B cell (primary cell): ENCODE measurements around the gene SPINK14. TPM values are rescaled to one million over a fixed set of nuclear protein-coding genes. Genes with fewer than 3 reads are reported as not detected.

Source experiments
- ATAC-seq: fragments of 200-7000 bp; cut with Tn5 transposase; one replicate; pipeline ENCODE4 v1.10.0; 2021; ENCODE audit warnings: low read depth, mild to moderate bottlenecking, moderate number of reproducible peaks, moderate library complexity
- CTCF ChIA-PET: fragments of 350-600 bp; sonication (Branson Sonifier 250); formaldehyde crosslinking; loops from one replicate; lab custom pipeline; 2021; ENCODE audit warnings: antibody characterized with exemption, inconsistent platforms; lab: Charles Lee
- POLR2A ChIA-PET: fragments of 350-600 bp; sonication (Branson Sonifier 250); formaldehyde crosslinking; loops from one replicate; lab custom pipeline; 2021; ENCODE audit warnings: antibody characterized with exemption; lab: Charles Lee
- DNase-seq: peaks from one replicate; pipeline ENCODE4 v3.0.0; 2013
- H2AFZ ChIP-seq: 2 replicates; pipeline ENCODE4 v1.6.1; 2012; ENCODE audit warnings: mild to moderate bottlenecking, low read depth, low read length; ENCODE audit not compliant: insufficient read depth, poor library complexity, severe bottlenecking
- H3K27ac ChIP-seq, 2 donors: 1 replicate in 1 of 2; 2 replicates in 1 of 2; pipeline ENCODE4 v1.5.1; 2012 to 2013; ENCODE audit warnings: low read length in 2 of 2, mild to moderate bottlenecking in 2 of 2, moderate library complexity in 1 of 2
- H3K27me3 ChIP-seq, 4 experiments: fragments of 200-600 bp in 1 of 4; sonication (generic) in 1 of 4; replicated peaks in 1 of 4; 1 replicate in 2 of 4; 2 replicates in 2 of 4; pipeline versions ENCODE4 v1.6.1 to v1.7.0; 2013 to 2016; ENCODE audit warnings: low read length in 3 of 4, mild to moderate bottlenecking in 2 of 4, mixed read lengths in 1 of 4, moderate library complexity in 1 of 4; ENCODE audit not compliant: insufficient read depth in 4 of 4, control insufficient read depth in 3 of 4; ENCODE audit errors: control extremely low read depth in 1 of 4
- H3K36me3 ChIP-seq, 2 experiments: replicated peaks in 1 of 2; 1 replicate in 1 of 2; 2 replicates in 1 of 2; pipeline versions ENCODE4 v1.6.1 to v1.7.1; 2013; ENCODE audit warnings: low read length in 1 of 2; ENCODE audit not compliant: insufficient read depth in 2 of 2, control insufficient read depth in 1 of 2; ENCODE audit errors: control extremely low read depth in 1 of 2, extremely low read depth in 1 of 2
- H3K4me1 ChIP-seq, 2 donors: fragments of 200-600 bp in 1 of 2; sonication (generic) in 1 of 2; 1 replicate in 1 of 2; 2 replicates in 1 of 2; pipeline versions ENCODE4 v1.5.1 to v1.6.1; 2013 to 2017; ENCODE audit warnings: low read length in 2 of 2; ENCODE audit not compliant: control insufficient read depth in 2 of 2, insufficient read depth in 2 of 2
- H3K4me2 ChIP-seq: replicated peaks from 2 replicates; pipeline ENCODE3; 2012; ENCODE audit warnings: mild to moderate bottlenecking, low read depth, low read length; ENCODE audit not compliant: poor library complexity, severe bottlenecking
- H3K4me3 ChIP-seq, 5 experiments: fragments of 200-600 bp in 1 of 5; sonication (generic) in 1 of 5; 1 replicate in 3 of 5; 2 replicates in 2 of 5; pipeline versions ENCODE4 v1.5.1 to v1.7.0; 2011 to 2016; ENCODE audit warnings: low read length in 4 of 5, mild to moderate bottlenecking in 4 of 5, low read depth in 2 of 5, control low read depth in 1 of 5, moderate library complexity in 1 of 5; ENCODE audit not compliant: insufficient read depth in 1 of 5; ENCODE audit errors: control extremely low read depth in 1 of 5, extremely low read depth in 1 of 5
- H3K79me2 ChIP-seq: fragments of 200-600 bp; sonication (generic); one replicate; pipeline ENCODE4 v1.6.0; 2016; ENCODE audit warnings: low read length; ENCODE audit not compliant: control insufficient read depth, insufficient read depth
- H3K9ac ChIP-seq: fragments of 200-600 bp; sonication (generic); 2 replicates; pipeline ENCODE4 v1.6.1; 2017; ENCODE audit warnings: mild to moderate bottlenecking, low read length, moderate library complexity
- H3K9me3 ChIP-seq, 3 donors: one replicate each; pipeline versions ENCODE4 v1.6.1 to v1.7.1; 2013; ENCODE audit warnings: low read length in 2 of 3; ENCODE audit not compliant: control insufficient read depth in 2 of 3, insufficient read depth in 1 of 3; ENCODE audit errors: control extremely low read depth in 1 of 3
- H4K20me1 ChIP-seq: 2 replicates; pipeline ENCODE4 v1.6.0; 2012; ENCODE audit warnings: mild to moderate bottlenecking, low read length; ENCODE audit not compliant: insufficient read depth, control insufficient read depth, poor library complexity, severe bottlenecking
- H3K27ac Mint-ChIP-seq: one replicate; pipeline ENCODE4 v1.8.0; 2021; ENCODE audit warnings: mixed read lengths
- H3K27me3 Mint-ChIP-seq: one replicate; pipeline ENCODE4 v1.8.0; 2021; ENCODE audit warnings: mixed read lengths
- H3K4me1 Mint-ChIP-seq: one replicate; pipeline ENCODE4 v1.8.0; 2021; ENCODE audit warnings: mixed read lengths
- H3K4me3 Mint-ChIP-seq: one replicate; pipeline ENCODE4 v1.8.0; 2021; ENCODE audit warnings: mixed read lengths
- H3K9me3 Mint-ChIP-seq: one replicate; pipeline ENCODE4 v1.8.0; 2022; ENCODE audit warnings: mixed read lengths; ENCODE audit not compliant: insufficient read depth
- EZH2 ChIP-seq: IDR thresholded peaks from 2 replicates; pipeline ENCODE4 v1.6.1; 2012; ENCODE audit warnings: borderline replicate concordance, low read depth, mild to moderate bottlenecking, moderate library complexity, low read length; ENCODE audit not compliant: insufficient read depth, poor library complexity, severe bottlenecking
- WGBS: methylation state at CpG from one replicate; pipeline ENCODE4 v1.1.5; 2013; ENCODE audit warnings: missing lambda C conversion rate; ENCODE audit not compliant: insufficient coverage; 5-methylcytosine and 5-hydroxymethylcytosine counted together
- intact Hi-C: fragments of 100-400 bp; cut with micrococcal nuclease; formaldehyde crosslinking; loops from one replicate; pipeline ENCODE4 v1.10.0; 2022
- polyA plus RNA-seq: library from polyadenylated mRNA; depleted of rRNA; stranded (reverse); fragments of >200 nt; gene quantifications from 2 replicates; pipeline ENCODE4 v1.2.3, GENCODE V29; 2012
- total RNA-seq, 2 donors: library from RNA; stranded (reverse); fragments of 120-200 nt in 1 of 2; gene quantifications; 1 replicate in 1 of 2; 2 replicates in 1 of 2; pipeline versions ENCODE4 v1.2.3 to v1.2.4, GENCODE V29; 2013 to 2022
- TF ChIP-seq, protein P1 (sequence below): fragments of 200-600 bp; IDR thresholded peaks from one replicate; pipeline ENCODE4 v1.8.0; 2022; ENCODE audit warnings: antibody characterized with exemption, mild to moderate bottlenecking

The SPINK14 gene
- total and polyA plus RNA-seq, 2 donors (not counting 1 experiment from before 2014, with no cell fraction given): not detected

DNA sequence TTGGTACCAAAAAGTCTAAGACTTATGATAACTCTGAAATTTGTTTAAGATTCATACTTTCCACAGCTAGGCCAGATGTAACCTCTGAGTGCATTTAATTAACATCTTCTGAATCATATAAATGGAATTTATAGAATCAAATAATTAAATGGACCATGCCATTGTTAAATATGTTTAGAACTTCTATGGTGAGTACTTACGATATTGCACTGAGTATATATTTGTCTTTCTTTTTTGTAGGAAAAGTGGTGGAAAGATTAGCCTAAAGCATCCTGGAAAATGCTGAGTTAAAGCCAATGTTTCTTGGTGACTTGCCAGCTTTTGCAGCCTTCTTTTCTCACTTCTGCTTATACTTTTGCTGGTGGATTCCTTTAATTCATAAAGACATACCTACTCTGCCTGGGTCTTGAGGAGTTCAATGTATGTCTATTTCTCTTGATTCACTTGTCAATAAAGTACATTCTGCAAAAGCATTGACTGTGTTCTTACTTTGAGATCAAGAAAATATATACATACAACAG lies 46.4 kb downstream of the SPINK14 start:
- no peaks in the 10 kb centered on the region for H3K36me3 ChIP-seq
- no peaks in the 10 kb centered on the region for H3K27me3 ChIP-seq
- no peaks in the 10 kb centered on the region for H3K9me3 ChIP-seq
- H3K9me3 Mint-ChIP-seq: peaks cover 2% of the 10 kb centered on the region
- intact Hi-C loops: no loop called here
- TF ChIP-seq, protein P1, sequence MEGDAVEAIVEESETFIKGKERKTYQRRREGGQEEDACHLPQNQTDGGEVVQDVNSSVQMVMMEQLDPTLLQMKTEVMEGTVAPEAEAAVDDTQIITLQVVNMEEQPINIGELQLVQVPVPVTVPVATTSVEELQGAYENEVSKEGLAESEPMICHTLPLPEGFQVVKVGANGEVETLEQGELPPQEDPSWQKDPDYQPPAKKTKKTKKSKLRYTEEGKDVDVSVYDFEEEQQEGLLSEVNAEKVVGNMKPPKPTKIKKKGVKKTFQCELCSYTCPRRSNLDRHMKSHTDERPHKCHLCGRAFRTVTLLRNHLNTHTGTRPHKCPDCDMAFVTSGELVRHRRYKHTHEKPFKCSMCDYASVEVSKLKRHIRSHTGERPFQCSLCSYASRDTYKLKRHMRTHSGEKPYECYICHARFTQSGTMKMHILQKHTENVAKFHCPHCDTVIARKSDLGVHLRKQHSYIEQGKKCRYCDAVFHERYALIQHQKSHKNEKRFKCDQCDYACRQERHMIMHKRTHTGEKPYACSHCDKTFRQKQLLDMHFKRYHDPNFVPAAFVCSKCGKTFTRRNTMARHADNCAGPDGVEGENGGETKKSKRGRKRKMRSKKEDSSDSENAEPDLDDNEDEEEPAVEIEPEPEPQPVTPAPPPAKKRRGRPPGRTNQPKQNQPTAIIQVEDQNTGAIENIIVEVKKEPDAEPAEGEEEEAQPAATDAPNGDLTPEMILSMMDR: no peak
- TF ChIP-seq EZH2: no peak
- H3K27ac Mint-ChIP-seq: no peak overlapping the region
- ATAC-seq: no peak
- H3K4me2 ChIP-seq: no peak overlapping the region
- H2AFZ ChIP-seq: no peak overlapping the region
- H3K27ac ChIP-seq: no peak overlapping the region
- ChIA-PET POLR2A (no interaction called here), CTCF (no interaction called here)
- H3K27me3 Mint-ChIP-seq: no peaks in the 10 kb centered on the region
- WGBS: no CpG with 5 or more reads among the region's 1 CpG
- no peak overlapping the region for H3K4me3 Mint-ChIP-seq
- H3K4me3 ChIP-seq: no peak overlapping the region
- no peaks in the 10 kb centered on the region for H3K79me2 ChIP-seq
- DNase-seq: no peak
- H3K4me1 ChIP-seq: no peaks in the 10 kb centered on the region
- no peak overlapping the region for H3K9ac ChIP-seq
- H3K4me1 Mint-ChIP-seq: no peaks in the 10 kb centered on the region
- H4K20me1 ChIP-seq: no peaks in the 10 kb centered on the region

DNA sequence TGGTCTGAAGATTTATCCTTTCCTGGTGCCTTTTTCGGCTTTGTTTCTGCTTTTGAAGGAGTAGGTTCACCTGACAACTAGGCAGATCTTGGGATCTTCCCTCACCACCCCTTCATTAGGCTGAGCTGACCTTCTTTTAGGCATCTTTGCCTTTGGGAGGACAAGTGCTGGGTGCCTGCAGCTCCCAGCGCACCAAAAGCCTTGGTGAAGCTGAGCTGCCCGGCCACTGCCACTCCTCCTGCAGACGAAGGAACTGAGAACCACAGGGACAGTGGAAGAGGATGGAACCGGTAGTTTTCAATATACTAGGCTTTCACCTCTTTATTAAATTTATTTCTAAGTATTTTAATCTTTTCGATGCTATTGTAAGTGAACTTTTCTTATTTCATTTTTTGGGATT lies 53.2 kb downstream of the SPINK14 start:
- H3K9me3 Mint-ChIP-seq: peaks cover 2% of the 10 kb centered on the region
- no peaks in the 10 kb centered on the region for H3K4me1 ChIP-seq
- TF ChIP-seq EZH2: no peak
- TF ChIP-seq, protein P1: no peak
- H3K27ac ChIP-seq: no peak overlapping the region
- H3K4me1 Mint-ChIP-seq: no peaks in the 10 kb centered on the region
- DNase-seq (no peak), ATAC-seq (no peak)
- no peaks in the 10 kb centered on the region for H3K9me3 ChIP-seq
- no peak overlapping the region for H3K4me3 Mint-ChIP-seq
- no peaks in the 10 kb centered on the region for H3K36me3 ChIP-seq
- H3K4me2 ChIP-seq: no peak overlapping the region
- H3K79me2 ChIP-seq: no peaks in the 10 kb centered on the region
- H3K27me3 ChIP-seq: no peaks in the 10 kb centered on the region
- H3K27me3 Mint-ChIP-seq: peaks cover 7% of the 10 kb centered on the region
- H4K20me1 ChIP-seq: no peaks in the 10 kb centered on the region
- WGBS: 71% methylated on average over 1 of the region's 6 CpGs
- POLR2A ChIA-PET: no interaction called here
- intact Hi-C loops: no loop called here
- no peak overlapping the region for H3K27ac Mint-ChIP-seq
- no peak overlapping the region for H3K4me3 ChIP-seq
- no peak overlapping the region for H3K9ac ChIP-seq
- CTCF ChIA-PET: no interaction called here
- H2AFZ ChIP-seq: no peak overlapping the region
